Urothelium cell line (cell line): ENCODE data around the gene OR2T5.
"Not testable (repeated sequence)": the region's sequence is repeated elsewhere in the genome, so short reads cannot be mapped to it uniquely, and the experiment has no call there.

Source experiments
- DNase-seq: peaks from one replicate; pipeline ENCODE4 v3.0.0; 2011; ENCODE audit warnings: low spot score, mixed read lengths
- FAIRE-seq: peaks from 2 replicates; lab custom pipeline; 2011; peaks lifted over from hg19 to GRCh38; lab: Jason Lieb, UNC

OR2T5 gene

GRCh38 chr1:248488289-248488688 is at the start of gene OR2T5:
Gene OR2T5 (plus strand): TSS chr1:248488589. CDS start chr1:248488589, 0 bp downstream.
- DNase-seq, FAIRE-seq: not testable (repeated sequence)

GRCh38 chr1:248438668-248439067 is 49.7 kb upstream of the OR2T5 start:
- not testable (repeated sequence) for DNase-seq, FAIRE-seq

GRCh38 chr1:248439283-248439682 is 49.1 kb upstream of the OR2T5 start:
- not testable (repeated sequence) for DNase-seq, FAIRE-seq

GRCh38 chr1:248442500-248443277 is 45.7 kb upstream of the OR2T5 start:
- not testable (repeated sequence) for DNase-seq, FAIRE-seq

- FAIRE-seq, DNase-seq: not testable (repeated sequence)
These were observed 43.8 kb upstream of the OR2T5 start for GRCh38 chr1:248444603-248445002.

- not testable (repeated sequence) for FAIRE-seq, DNase-seq
These were observed 43.0 kb upstream of the OR2T5 start, which contains the start of gene OR2T2 for GRCh38 chr1:248445399-248445798. Gene OR2T2 (plus strand): TSS chr1:248445637. CDS start chr1:248452798, 7,161 bp downstream.

- FAIRE-seq, DNase-seq: not testable (repeated sequence)
These were observed 39.8 kb upstream of the OR2T5 start for GRCh38 chr1:248448409-248449074.

- FAIRE-seq: peak; percentile 42
- DNase-seq: not testable (repeated sequence)
These were observed 38.4 kb upstream of the OR2T5 start for GRCh38 chr1:248449821-248450465.

- DNase-seq, FAIRE-seq: not testable (repeated sequence)
These were observed 37.8 kb upstream of the OR2T5 start for GRCh38 chr1:248450466-248451145.

- not testable (repeated sequence) for FAIRE-seq, DNase-seq
These were observed 34.8 kb upstream of the OR2T5 start for GRCh38 chr1:248453619-248454018.

GRCh38 chr1:248455045-248455444 is 33.3 kb upstream of the OR2T5 start:
- not testable (repeated sequence) for FAIRE-seq, DNase-seq

- FAIRE-seq: peak; percentile 67
- not testable (repeated sequence) for DNase-seq
These were observed 31.8 kb upstream of the OR2T5 start for GRCh38 chr1:248456635-248457034.

- FAIRE-seq: peak; percentile 35
- not testable (repeated sequence) for DNase-seq
These were observed 29.3 kb upstream of the OR2T5 start for GRCh38 chr1:248459117-248459516.

GRCh38 chr1:248471154-248471553 is 17.2 kb upstream of the OR2T5 start:
- FAIRE-seq (no peak), DNase-seq (no peak)

- FAIRE-seq, DNase-seq: not testable (repeated sequence)
These were observed 16.3 kb upstream of the OR2T5 start for GRCh38 chr1:248472111-248472510.

- not testable (repeated sequence) for FAIRE-seq, DNase-seq
These were observed 15.3 kb upstream of the OR2T5 start, which contains the start of gene OR2T3 for GRCh38 chr1:248473051-248473450. Gene OR2T3 (plus strand): TSS chr1:248473351. CDS start chr1:248473351, 0 bp downstream.

- FAIRE-seq: peak; percentile 40
These were observed 12.7 kb upstream of the OR2T5 start for GRCh38 chr1:248475660-248476059.

GRCh38 chr1:248481686-248482579 is 6.5 kb upstream of the OR2T5 start:
- not testable (repeated sequence) for DNase-seq, FAIRE-seq

More at GRCh38 chr1:248475660-248476059, 12.7 kb upstream of the OR2T5 start:
- not testable (repeated sequence) for DNase-seq

GRCh38 chr1:248496661-248497060 is 8.3 kb downstream of the OR2T5 start:
- not testable (repeated sequence) for FAIRE-seq, DNase-seq
